NCI-H69 (cell line): ENCODE measurements around the gene SEMA3F.
"Not testable (repeated sequence)": the region's sequence is repeated elsewhere in the genome, so short reads cannot be mapped to it uniquely, and the experiment has no call there.

Experiments
- DNase-seq: peaks from one replicate; lab custom pipeline; 2025; lab: John Stamatoyannopoulos, UW

Gene SEMA3F

DNA sequence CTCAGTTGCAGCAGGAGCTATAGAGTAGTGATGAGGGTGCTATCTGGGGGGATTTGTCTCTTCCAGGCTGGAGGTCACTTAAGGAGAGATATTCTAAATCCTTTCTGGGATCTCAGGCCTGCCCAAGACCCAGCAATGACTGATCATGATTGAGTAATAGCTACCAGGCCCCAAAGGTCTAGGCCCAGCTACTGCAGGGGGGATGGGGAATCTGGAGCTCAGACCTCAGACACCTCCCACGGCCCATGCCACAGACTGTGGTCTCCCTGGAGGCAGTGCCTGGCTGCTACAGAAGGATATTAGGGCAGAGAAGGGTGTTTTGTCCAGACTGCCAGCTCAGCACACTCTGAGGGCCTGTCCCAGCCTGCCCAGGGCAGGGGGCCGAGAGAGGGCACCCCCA lies 56.8 kb downstream of the SEMA3F start:
- no peak for DNase-seq

DNA sequence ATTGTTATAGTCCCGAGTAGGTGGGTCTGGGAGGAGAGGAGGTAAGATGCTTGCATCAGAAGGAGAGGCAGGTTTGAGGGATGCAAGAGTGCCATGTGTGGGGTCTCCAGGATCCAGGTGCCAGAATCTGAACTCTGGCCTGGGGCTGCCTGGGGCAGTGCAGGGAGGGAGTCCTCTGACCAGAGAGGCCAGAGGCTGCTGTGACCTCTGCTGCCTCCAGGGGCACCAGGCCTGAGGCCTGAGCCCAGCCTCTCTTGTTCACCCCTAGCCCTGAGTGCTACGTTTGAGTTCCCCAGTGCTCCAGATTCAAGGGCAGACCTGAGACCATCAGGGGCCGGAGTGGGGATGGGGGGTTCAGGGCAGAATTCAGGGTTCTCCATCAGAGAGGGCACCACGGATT lies 57.4 kb downstream of the SEMA3F start:
- DNase-seq = no peak

DNA sequence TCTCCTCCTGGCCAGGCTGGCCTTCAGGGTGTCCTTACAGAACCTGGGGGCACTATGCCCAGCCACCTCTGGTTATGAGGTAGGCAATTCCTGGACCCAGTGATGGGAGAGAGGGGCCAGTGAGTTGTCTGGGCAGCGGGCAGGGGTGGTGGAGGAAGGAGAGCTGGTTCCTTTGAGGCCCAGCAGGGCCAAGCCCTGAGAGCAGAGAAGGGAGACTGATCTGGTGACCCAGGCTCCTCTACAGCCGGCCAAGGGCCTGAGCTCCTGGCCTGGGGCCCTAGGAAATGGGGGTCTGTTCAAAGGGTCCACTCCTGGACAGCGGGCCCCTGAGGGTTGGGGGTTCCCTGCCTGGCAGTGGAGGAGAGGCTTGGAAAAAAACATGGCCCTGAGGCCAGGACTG lies 57.8 kb downstream of the SEMA3F start:
- no peak for DNase-seq

DNA sequence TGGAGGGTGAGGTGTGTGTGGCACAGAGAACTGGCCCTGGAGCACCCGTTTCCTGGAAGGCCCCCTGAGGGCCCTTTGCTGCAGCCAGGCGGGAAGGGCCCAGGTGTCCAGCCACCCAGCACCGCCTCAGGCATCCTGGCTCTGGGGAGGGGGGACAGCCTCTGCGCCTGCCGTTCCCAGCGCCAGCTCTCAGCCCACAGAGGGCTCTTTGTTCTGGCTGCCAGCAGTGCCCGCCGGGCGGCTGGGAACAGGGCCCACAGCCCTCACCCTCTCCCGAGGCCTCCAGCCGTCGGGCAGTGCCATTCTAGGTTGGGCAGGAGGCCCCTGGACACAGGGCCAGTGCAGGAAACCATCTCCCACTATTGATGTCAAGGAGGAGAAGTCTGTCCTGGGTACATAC lies 58.2 kb downstream of the SEMA3F start:
- peak; percentile 57 for DNase-seq

DNA sequence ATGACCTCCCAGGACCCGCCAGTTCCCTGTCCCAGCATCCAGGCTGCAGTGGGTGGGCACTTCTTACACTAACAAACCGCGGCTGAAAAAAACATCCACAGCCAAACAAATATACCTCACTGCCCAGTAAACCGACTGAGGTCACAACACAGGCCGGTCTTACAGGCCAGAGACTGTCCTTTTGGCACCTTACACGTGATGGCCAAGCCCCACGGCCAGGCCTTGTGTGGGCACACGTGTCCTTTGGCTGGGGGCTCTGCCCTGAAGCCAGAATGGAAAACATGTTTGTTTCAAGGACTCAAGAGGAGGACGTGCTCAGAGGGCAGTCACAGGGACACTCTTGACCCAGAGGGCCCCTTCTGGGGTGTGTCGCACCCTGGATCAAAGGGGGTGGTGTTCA lies 59.7 kb downstream of the SEMA3F start:
- no peak for DNase-seq

DNA sequence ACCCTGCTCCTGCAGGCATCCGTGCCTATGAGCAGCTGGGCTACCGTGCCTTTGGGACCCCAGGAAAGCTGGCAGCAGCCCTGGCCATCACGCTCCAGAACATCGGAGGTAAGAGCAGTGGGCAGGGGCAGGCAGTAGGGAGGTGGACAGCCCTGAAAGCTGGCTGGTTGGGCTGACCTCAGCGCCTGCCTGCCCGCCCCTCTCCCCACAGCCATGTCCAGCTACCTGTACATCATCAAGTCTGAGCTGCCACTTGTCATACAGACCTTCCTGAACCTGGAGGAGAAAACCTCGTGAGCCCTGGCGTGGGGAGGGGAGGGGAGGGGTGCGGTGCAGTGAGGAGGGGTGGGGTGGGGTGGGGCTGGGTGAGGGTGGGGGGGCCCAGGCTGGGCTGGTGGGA lies 60.4 kb downstream of the SEMA3F start:
- DNase-seq = no peak

DNA sequence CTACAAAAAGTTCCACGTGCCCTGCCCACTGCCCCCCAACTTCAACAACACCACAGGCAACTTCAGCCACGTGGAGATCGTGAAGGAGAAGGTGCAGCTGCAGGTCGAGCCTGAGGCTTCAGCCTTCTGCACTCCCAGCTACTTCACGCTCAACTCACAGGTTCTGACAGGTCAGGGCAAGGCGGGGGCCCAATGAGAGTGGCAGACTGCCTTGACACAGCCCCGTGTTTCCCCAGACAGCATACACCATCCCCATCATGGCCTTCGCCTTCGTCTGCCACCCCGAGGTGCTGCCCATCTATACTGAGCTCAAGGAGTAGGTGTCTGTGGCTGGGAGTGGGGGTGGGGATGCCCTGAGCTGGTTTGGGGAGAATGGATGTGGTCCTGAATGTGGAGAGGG lies 62.6 kb downstream of the SEMA3F start:
- DNase-seq = no peak

DNA sequence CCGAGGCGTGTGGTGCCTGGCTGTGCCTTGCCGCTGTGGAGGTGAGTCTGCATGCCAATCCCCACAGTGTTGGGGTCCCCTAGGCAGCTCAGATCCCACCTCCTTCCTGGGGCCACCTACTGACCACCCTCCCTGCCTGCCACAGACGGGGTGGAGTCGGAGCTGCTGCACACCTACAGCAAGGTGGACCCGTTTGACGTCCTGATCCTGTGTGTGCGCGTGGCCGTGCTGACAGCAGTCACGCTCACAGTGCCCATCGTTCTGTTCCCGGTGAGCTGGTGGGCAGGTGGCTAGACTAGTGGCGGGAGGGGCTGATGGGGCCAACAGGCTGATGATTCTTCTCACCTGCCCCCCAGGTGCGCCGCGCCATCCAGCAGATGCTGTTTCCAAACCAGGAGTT lies 63.3 kb downstream of the SEMA3F start:
- DNase-seq = no peak

DNA sequence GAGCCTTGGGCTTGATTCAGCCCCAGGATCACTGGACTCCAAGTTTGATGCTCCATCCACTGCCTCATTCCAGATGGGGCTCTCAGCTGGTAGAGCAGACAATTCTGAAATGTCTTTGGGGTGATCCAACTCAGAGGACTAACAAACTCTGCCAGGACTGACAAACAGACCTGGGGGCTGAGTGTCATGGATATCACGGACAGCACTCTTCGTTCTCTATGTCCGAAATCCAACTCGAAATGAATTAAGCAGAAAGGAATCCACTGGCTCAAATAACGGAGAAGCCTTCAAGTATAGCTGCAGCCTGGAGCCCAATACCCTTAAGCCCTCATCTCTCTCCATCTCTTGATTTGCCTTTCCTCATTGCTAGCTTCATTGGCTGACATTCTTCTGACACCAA lies 64.2 kb downstream of the SEMA3F start:
- no peak for DNase-seq

DNA sequence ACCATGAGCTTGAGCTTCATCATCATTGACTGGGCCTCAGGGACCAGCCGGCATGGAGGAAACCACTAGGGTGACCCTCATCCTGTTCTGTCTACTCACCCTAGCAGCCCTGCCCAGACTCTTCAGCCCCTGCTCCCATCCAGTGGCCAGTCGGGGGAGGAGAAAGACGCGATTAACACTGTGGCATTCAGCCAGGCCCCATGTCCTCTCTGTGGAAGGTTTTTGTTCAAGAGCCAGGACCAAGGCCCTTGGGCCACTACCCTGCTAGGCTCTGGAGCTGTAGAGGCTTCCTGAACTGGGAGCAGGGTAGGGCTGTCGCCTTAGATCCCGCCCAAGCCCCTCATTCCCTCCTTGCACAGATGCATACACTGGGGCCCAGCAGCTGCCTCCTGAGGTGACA lies 65.0 kb downstream of the SEMA3F start:
- no peak for DNase-seq

DNA sequence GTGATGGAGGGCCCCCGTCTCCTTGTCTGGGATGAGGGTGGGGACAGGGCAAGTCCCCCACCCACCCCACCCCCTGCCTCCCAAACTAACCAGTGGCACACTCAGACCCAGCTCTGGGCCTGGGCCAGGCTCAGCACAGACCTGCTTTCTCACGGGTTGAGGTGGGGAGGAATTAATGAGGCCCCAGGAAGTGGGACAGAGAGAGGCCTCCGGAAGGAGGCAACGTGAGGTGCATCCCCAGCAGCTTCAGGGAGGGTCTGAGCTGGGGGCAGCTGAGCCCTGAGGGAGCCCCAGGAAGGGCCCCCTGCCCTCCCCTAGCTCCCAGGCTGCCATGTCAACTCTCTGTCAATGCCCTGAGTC lies 65.9 kb downstream of the SEMA3F start:
- DNase-seq = no peak

DNA sequence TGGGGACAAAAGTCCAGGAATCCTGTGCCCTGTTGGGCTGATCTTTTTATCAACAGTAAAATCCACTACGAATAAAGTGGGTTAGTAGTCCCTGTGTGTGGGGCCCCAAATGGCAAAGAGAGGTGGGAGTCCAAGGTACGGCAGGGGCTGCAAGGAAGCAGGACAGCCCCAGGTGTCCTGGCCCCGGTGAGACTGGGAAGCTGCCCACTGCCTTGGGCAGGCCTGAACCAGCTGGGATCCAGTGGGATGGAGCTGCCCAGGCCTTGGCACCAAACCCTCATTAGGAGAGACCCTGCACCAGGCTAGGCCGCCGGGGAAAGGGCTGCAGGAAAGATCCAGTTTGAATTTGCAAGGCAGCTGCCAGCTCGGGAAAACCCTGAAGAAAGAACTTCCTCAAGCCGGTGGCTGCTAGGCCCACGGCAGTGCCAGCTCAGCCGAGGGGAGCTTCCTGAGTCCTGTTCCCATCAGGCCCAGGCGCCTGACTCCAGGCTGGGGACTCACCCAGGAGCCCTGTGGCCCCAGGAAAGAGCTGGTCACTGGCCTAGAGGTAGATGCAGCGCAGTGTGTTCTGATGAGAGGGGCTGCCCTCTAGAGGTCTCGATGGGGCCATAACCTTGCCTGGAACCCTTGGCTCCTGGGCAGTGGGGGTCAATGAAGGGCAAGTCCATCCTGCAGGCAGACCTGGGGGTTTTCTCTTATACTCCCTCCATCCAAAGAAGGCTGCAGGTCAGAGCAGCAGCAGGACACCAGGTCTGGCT lies 66.5 kb downstream of the SEMA3F start:
- no peak for DNase-seq

DNA sequence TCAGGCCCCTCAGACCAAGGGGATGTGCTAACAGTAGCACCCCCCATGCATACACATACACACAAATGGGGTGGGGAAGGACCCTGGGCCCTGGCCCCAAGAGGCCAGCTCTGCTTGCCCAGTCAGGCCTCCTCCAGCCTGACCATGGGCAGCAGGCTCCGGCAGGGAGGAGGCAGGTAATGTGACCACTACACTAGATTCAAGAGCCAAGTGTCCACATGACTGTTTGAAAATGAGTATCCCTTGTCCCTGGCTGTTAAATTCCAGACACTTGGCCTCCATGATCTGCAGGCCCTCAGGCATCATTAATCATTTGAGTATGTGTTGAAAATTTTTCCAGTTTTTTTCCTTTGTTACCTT lies 67.0 kb downstream of the SEMA3F start:
- DNase-seq = no peak

DNA sequence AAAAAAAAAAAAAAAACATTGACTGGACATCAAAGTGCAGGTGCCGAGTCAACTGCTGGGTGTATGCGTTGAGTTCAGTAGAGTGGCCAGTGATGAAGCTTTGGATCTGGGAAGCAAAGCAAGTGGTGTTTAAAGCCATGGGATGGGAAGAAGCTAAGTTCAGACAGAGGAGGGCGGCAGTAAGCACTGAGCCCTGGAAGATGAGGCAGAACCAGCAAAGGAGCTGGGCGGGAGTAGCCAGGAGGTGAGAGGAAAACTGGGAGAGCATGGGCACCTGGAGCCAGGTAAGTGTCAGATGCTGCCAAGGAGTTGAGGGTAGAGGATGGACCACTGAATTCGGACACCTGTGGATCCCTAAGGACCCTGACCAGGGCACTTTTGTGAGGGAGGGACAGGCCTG lies 69.5 kb downstream of the SEMA3F start:
- DNase-seq = no peak

DNA sequence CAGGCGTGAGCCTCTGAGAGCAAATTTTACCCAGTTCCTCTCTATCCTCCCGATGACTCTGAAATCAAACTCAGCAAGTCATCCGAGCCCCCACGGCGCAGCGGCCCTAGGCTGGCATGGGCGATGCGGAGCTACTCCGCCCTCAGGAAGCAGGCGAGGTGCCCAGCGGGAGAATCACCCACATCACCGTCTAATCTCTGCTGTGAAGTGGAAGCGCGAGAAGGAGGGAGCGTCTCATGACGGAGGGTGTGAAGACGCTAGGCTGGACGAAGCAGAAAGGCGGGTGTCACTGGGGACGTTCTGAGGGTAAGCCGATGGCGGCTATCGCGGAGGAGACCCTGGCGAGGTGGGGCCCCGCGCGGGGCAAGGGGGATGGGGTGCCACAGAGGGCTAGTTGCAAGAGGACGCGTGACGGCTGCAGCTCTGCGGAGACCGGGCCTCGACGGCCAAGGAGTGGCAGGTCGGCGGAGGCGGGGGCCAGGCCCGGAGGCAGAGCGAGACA lies 71.8 kb downstream of the SEMA3F start:
- peak; percentile 76 for DNase-seq

DNA sequence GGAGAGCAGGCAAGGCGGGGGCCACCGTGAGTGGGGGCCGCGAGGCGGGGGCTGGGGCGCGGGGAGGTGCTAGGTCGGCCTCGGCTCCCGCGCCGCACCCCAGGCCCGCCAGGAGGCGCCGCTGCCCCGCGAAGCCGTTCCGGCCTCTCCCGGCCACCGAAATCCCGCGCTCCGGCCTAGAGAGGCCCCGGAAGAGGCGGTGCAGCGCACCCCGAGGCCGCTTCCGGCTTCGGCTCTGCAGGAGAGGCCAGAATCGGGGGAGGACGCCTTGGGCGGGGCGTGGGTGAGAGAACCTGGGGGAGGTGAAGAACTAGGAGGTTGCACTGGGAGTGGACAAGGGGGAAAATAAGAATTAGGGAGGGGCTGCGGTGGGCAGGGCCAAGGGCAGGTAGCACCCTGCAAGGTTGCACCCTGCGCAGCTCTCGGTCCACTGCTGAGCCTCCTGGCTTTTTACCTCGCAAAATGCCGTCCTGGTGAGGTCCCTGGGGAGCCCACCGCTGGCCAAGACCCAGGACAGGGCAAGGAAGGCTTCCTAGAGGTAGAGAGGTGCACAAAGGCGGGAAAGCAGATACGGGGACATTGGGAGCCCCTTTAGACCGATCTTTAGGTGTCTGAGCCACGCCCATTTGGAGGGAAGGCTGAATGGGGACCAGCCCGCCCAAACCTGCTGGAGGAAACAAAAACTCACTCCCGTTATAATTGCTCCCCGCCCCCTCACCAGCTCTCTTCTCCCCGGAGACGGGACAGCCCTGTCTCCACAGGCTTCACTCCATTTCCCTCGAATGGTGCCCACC lies 72.5 kb downstream of the SEMA3F start:
- DNase-seq = peak; percentile 95

DNA sequence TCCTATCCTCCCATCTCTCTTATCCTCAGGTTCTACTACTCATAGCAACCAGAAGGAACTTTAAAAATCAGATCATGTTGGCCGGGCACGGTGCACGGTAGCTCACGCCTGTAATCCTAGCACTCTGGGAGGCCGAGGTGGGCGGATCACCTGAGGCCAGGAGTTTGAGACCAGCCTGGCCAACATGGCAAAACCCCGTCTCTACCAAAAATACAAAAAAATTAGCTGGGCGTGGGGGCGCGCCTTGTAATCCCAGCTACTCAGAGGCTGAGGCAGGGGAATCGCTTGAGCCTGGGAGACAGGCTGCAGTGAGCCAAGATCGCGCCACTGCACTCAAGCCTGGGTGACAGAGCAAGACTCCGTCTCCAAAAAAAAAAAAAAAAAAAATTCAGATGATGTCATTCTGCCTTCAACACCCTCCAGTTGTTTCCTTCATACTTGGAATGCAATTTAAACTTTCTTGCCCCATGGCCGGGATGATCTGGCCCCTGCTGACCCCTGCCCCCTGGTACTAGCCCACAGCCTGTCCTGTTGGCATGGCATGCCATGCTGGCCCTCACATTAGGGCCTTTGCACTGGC lies 73.2 kb downstream of the SEMA3F start:
- not testable (repeated sequence) for DNase-seq

DNA sequence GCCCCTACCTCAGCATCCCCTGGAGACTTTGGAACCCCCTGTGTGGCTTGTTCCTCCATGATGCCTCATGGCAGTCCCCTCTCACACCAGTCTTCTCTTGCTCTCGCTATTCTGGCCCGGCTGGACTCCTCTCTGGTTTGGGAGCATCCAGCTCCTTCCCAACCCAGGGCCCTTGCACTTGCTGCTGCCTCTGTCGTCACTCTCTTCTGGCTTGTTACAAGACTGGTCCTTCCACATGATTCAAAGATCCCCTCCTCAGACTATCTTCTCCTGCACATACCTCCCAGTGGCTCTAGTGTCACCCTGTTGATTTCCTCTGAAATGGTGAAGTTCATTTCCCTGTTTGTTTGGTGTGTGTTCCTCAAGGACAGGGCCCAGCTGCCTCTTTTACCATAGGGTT lies 74.4 kb downstream of the SEMA3F start:
- DNase-seq = no peak

DNA sequence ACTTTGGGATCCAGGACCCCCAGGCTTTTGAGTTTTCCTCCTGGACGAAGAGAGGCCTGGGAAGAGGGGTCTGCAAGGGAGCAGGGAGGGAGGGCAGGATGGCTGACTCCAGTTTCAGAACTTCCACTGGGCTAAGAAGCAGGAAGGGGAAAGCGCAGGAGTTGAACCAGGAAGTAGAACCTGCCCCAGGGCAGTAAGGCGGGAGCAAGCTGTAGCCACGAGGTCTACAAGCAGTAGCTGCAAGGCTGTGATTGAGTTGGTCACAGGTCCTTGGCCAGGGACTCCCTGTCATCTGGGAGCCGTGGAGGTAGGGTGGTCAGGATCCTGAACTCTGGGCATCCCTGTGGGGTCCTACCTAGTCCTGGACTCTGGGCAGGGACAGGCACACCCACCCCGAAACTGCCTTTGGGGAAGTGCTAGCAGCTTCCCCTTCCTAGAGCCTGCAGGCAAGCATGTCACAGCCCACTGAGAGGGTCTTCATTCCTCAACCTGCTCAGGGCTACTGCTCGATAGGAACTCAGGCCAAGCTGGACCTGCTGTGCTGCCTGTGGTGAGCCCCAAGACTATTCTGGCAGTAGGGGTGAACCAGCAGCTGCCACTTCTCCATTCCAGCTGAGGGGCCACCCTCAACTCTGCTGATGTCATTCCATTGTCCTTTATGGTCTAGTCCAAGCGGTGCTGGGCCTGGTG lies 75.1 kb downstream of the SEMA3F start:
- DNase-seq = no peak

DNA sequence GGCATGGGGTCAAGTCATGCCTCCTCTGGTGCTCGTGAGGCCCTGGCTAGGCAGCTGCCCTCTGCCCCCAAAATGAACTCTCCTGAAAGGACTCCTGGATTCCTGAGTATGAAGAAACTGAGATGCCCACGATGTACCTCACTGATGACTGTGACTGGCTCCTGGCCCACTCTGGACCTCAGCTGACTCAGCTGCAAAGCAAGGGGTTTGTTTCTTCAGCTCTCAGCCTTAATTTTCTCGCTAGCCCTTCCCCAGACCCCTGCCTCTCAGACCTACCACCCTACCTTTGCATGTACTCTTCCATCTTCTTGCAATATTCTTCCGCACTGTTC lies 75.6 kb downstream of the SEMA3F start:
- DNase-seq = no peak

DNA sequence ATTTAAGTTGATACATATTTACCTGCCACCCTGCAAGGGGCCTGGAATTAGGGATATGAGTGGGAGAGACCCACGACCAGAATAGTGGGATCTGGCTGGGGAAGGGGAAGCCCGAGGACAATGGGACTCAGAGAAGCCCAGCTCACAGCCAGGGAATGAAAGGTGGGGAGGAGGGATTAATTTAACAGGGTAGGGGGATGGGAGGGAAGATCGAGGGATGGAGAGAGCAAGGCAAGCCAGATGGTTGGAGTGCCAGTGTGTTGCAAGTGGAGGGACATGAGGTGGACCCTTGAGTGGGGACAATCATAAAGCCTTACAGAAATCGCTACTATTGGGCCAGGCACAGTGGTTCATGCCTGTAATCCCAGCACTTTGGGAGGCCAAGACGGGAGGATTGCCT lies 76.5 kb downstream of the SEMA3F start:
- DNase-seq = no peak

DNA sequence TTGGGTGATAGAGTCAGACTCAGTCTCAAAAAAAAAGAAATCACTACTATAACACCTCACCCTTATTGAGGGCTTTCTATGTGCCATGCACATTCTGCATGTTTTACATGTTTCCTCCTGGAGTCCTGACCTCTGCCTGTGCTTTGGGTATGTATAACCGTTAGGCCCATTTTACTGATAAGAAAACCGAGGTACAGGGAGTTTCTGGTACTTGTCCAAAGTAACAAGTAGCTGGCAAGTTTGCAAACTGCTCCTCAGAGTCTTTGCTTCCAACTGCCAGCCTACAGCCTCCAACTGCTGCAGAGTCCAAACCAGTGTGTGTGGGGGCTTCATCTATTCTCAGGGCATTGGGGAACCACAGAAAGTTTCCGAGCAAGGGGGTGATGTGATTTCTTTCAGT lies 77.2 kb downstream of the SEMA3F start:
- no peak for DNase-seq

DNA sequence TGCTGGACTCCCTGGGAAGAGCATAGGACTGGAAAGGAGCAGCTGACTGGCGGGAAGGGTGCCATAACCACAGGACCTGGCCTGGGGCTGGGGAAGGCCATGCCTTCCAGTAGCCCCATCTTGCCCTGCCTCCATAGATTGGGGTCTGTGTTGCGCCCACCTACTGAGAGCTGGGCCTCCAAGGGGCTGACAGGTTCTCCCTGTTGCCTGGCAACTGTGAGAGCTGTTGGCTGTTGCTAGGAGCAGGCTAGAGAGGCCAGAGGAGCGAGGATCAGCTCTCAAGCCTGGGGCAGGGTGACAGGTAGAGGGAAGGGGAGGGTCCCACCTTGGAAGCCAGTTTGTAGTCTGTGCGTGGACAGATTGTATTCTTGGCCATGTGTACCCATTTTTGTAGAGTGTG lies 78.1 kb downstream of the SEMA3F start:
- no peak for DNase-seq
